Activated CD8-positive, alpha-beta memory T cell treated with anti-CD3 and anti-CD28 coated beads, Interleukin-2, amount 50 U/mL, for 48 hours (primary cell): ENCODE data around the gene CPVL.

Source experiments
- DNase-seq: peaks from one replicate; pipeline ENCODE4 v3.0.0-alpha.2; 2020

The CPVL gene

DNA sequence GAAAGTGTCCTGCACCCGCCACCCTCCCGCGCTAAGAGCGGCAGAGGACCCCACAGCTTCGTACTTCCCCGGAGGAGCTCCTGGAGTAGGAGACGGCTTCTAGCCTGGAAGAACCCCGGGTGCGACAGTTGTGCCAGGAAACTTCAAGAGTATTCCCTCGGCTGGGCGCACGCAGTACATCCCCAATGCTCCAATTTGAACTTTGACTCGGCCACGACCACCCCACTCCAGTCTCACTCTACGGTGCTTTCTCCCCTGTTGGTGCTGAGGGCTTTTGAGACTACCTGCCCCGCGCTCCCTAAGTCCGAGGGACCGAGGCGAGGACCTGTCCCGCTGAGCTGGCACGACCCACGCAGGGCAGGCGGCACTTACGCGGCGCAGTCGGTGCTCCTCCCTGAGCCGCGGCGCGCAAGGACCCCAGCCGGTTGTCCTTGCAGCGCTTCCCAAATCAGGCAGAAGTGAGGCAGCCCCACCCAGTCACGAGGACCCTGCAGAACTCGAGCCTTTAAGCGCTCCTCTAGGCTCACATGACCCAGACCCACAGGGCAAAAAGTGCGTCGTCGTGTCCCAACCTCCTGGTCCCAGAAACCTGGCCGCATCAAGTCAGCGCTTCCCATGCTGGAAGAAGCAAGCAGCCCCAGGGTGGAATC lies at the start of gene CPVL:
Gene CPVL, minus strand, starts transcription at position 481 of the 650 bp plus-strand sequence. CDS start 25,476 bp downstream, outside the sequence.
- DNase-seq = no peak

DNA sequence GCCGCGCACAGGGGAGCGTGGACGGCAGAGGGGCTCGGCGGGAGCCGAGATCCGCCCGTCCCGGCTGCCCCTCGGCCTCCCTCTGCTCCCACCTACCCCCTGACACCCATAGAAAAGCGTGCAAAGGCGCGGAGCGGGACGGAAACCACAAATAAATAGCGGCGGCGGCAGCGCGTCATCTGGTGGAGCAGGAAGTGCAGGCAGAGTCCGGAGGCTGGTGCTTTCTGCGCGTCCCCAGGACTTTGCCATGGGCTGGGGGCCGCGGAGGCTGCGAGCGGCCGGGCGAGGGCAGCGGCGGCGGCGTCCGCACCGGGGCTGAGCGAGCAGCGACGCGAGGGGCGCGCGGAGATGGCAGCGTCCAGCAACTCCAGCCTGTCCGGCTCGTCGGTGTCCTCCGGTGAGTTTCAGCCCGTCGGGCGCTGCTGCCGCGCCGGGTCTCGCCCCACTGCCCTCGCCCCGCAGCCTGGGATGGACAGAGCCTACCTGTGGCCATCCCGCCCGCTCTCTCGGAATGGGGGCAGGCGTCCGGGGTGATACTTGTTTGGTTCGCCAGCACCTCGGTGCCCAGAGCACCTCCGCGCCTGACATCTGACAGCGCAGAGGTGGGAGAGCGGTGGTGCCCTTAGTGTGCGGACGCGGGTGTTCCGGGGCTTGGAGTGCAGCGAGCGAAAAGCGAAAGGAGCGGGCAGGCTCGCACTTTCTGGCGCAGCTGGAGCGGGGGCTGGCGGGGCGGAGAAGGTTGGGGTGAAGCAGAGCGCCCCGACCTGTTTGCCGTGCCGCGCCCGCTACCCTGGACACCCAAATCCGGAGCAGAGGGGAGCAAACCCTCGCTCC lies 48.5 kb upstream of the CPVL start, which contains the start of gene CHN2:
Gene CHN2, plus strand, starts transcription at position 182 of the 834 bp plus-strand sequence.
- DNase-seq = peak; percentile 73

DNA sequence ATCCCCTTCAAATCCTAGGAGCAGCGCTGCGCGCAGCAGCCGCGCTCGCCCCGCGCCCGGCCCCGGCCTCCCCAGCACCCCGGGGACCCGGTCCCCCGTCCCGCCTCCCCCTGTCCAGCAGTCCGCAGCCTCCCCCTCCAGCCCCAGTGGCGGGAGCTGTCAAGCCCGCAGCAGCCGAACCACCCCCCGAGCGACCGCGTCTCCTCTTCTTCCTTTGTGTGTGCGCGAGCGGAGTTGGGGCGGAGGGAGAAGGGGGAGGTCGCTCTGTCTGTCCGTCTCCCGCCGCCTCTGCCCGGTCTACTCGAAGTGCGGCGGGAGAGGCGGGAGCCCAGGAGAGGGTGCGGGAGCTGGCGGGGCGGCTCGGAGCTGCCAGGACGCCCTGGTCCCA lies 47.9 kb upstream of the CPVL start:
- no peak for DNase-seq

DNA sequence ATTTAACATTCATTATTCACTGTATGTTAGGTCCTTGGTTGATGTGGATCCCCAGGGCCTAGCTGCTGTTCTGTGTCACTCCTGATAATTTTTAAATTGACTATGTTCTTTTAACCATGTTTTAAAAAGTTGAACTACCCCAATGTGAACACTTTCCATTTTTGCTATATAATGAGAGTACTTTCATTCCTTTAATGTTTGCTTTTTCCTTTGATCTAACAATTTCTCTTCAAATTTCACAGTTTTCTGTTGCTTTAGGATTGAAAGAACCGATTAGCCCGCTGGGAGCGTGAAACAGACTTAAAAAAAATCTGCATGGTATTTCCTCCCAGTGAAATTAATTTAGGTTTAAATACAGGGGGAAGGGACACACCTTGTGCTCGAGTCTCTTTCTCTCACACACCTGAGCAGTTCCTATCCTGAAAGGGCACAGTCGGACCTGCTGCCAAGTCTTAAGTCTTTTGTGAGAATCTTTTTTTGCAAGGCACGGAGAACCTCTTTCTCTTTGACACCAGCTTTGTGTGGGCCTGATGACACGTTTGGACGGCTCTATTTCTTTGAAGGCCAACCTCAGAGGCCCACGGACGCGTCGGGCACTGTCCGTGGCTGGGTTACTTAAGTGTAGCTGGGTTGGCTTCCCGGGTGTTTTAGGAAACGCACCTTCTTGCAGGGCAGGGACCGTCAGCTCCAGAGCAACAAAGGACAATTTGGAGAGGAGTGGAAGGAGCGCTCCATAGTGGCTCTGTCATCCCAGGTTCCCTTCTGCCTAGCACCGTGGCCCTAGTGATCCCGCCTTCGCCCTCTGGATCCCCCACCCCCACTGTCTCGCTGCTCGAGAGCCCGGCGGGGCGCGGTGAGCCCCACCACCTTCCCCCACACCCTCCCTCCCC lies 47.2 kb upstream of the CPVL start:
- no peak for DNase-seq

DNA sequence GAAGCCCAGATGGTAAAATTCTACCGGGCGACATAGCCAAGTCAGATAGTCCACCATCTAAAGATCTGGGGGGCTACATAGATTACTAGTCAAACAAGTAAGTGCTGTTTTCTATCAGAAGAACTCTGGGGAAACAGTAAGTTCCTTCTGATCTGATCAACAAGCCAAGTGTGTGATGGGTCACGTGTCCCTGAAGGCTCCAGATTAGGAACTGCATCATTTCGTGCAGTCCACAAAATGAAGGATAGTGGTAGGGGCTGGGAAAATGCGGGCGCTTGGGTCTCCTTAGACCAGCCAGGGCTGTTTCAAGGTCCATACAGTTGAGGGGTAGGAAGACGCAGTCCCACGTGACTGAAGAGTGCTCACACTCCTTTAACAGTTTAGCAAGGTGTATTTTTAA lies 46.5 kb upstream of the CPVL start:
- DNase-seq = no peak

DNA sequence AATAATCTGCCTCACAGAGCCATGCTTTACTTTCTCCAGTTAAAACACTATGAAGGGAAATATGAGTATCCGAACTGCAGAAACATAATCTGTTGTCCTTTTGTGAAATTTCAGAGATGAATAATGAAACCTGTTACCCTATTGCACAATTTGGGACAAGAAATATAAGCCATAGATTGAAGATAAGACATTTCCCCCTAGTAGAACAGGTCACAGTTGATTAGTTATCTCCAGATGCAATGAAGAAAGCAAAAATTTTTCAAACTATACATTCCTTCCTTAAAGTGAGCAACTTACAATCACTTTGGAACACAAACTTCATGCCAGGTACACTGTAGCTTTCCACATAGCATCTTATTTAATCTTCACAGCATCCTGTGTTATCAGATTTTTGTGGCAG lies 46.0 kb upstream of the CPVL start:
- no peak for DNase-seq

DNA sequence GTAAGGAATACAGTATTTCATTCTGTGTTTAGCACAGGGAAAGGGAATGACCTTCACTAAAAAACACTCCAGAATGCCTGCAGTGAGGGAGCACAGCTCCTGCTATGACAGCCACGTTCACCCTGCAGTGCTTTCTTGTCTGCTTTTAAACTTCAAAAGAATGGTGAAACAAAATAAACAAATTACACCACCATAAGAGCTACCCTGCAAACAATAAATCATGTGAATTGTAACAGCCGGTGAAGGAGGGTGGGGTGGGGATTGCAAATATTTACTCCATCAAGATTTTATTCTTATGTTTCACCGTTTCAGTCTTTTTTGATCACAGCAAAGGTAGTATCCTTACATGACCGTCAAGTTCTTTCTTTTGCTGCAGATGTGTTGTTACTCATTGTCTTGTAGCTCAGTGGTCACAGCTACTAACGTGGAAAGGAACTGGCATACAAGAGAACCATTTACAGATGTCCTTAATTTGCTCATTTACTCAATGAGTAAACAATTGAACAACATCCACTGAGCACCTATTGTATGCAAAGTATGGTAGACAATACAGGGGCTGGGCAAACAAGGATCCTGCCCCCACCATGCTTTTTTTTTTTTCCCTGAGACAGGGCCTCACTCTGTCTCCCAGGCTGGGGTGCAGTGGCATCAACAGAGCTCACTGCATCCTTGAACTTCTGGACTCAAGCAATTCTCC lies 44.2 kb upstream of the CPVL start:
- no peak for DNase-seq

DNA sequence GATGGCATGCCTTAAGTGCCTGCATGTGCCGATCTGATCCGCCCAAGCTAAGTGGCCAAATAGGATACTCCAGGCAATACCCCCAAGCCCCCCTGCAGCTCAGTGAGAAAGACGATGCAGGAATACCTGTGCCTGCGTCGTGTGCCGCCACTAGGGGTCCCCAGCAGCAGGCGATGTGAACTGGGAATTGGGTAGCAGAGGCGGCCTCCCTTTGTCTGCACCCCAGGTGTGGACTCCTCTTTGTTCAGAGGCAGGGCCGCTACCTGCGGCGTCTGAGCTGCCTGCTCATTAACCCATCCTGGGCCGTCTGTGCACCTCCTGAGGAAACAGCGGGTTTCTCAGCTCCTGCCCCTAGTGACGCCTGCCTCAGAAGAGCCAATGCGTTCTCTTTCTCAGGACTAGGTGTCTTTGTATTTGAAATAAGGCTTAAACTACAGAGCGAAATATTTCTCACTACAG lies 43.4 kb upstream of the CPVL start:
- peak; percentile 76 for DNase-seq

DNA sequence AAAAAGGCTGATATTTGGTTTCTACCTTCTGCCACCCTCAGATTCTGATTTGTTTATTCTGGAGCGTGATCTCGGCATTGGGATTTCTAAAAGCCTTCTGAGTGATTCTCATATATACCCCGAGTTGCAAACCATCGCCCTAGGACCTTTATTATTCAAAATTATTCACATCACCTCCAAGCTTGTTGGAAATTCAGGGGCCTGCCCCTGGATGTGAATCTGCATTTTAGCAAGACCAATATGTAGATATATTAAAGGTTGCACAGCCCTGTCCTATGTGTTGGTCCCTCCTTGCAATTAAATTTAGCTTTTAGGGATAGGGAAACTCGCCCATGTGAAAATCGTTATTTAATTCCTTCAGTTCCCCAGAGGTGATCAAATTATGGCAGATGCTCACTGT lies 39.3 kb upstream of the CPVL start:
- no peak for DNase-seq

DNA sequence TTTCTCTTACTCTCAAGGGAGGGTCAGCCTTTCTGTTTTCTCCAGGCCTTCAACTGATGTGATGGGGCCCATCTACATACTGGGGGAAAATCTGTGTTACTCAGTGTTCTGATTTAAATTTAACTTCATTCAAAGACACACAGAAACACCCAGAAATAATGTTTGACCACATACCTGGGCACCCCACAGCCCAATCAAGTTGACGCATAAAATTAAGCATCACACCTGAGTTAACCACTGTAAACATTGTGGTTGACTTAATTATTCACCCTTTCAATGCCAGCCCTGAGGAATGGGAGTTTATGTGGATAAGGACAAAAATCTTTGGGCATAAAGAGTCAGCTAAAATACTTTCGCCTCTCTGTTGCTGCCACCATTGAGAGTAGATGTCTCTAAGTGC lies 38.3 kb upstream of the CPVL start:
- no peak for DNase-seq

DNA sequence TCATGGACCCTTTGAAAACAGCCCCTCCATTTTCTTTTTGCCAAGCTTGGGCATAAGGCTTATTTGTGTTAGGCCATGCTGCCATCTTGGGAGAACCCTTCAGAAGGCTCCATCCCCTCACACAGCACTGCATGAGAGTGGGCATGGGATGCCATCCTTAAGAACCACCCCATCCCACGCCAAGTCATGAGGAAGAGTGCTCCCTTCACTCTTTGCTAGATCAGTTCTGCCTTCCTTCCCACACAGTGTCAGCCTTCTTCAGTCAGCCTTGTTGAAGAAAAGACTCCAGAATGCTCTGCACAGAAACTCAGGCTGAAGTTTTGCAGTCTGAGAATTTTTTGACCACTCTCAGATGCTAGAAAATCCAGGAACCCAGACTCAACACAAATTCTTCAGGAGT lies 32.8 kb upstream of the CPVL start:
- DNase-seq = no peak

DNA sequence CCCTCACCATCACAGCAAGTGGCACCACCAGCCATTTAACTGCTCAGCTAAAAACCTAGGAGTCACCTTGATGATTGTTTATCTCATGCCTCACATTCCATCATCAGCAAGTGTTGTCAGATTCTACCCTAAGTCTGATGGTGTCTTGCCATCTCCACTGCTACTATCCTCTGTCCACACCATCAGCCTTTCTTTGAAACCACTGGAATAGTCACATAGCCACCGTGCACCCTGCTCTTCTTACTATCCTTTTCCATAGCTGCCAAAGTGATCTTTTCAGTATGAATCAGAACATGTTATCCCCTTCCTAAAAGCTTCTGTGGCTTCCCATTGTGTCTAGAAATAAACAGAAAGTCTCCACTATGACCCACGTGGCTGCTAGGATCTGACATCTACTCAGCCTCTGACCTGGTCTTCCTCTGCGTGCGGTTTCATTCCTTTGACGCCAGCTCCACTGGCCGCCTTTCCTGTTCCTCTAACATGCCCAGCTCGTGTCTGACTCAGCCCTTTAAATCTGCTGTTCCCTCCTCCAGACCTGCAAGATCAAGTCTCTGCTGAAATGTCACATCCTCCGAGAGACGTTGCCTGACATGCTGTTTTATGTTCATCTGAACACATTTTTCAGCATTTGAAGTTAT lies 31.7 kb upstream of the CPVL start:
- DNase-seq = no peak

DNA sequence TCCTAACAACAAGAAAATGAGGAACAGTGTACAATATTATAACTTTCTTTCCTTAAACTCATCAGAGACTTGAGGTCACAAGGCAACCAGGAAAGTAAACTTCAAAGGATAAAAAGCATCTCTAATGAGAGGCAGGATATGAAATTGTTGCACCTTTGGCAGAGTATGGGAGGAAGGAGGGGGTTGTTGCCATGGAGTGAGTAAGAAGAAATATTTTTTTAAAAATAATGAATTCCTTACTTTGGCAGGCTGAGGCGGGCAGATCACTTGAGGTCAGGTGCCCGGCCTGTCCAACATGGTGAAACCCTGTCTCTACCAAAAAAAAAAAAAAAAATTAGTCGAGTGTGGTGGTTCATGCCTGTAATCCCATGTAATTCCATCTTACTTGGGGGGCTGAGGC lies 27.1 kb upstream of the CPVL start:
- no peak for DNase-seq

DNA sequence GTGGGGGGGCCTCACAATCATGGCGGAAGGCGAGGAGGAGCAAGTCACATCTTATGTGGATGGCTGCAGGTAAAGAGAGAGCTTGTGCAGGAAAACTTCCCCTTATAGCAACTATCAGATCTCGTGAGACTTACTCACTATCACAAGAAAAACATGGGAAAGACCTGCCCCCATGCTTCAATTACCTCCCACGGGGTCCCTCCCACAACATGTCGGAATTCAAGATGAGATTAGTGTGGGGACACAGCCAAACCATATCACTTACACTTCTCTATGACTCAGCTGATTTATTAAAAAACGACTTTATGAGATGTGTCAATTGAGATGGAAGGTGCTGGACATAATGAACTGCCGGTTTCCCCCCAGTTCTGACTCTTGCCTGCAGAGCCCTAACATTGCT lies 24.4 kb upstream of the CPVL start:
- no peak for DNase-seq

DNA sequence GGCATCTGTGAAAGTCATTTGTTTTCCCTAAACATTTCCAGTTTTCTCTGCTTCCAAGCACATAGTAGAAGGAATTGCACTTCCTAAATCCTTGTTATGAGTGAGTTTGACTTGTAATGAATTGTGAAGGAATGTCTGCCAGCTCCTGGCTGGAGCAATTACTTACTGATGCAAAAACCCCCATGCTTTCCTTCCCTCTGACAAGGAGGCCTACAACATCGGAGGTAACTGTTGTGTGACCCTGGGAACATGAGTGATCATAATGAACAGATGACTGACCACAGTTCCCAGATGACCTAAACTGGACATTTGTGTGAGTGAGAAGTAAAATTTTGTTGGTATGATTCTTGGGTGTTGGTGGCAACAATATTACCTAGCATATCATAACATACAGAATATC lies 21.4 kb upstream of the CPVL start:
- no peak for DNase-seq

DNA sequence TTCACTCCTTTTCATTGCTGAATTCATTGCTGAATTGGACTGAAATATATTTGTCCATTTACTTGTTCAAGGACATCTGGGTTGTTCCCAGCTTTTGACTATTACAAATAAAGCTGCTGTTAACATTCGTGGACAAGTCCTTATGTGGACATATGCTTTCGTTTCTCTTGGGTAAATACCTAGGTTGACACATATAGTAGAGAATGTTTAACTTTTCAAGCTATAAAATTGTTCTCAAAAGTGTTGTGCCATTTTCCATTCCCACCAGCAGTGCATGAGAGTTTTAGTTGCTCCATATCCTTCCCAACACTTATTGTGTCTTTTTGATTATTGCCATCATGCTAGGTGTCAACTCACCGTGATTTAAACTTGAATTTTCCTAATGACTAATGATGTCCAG lies 17.5 kb upstream of the CPVL start:
- DNase-seq = no peak

DNA sequence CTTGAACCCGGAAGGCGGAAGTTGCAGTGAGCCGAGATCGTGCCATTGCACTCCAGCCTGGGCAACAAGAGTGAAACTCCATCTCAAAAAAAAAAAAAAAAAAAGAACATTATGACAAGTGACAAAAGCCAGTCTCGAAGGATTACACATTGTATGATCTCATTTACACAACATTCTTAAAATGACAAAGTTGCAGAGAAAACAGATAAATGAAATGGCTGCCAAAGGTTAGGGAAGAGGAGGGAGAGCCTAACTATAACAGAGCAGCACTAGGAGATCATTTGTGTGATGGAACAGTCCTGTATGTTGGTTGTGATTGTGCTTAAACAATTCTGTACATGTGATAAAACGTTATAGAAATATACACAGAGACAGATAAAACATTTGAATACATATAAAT lies 16.2 kb upstream of the CPVL start:
- no peak for DNase-seq

DNA sequence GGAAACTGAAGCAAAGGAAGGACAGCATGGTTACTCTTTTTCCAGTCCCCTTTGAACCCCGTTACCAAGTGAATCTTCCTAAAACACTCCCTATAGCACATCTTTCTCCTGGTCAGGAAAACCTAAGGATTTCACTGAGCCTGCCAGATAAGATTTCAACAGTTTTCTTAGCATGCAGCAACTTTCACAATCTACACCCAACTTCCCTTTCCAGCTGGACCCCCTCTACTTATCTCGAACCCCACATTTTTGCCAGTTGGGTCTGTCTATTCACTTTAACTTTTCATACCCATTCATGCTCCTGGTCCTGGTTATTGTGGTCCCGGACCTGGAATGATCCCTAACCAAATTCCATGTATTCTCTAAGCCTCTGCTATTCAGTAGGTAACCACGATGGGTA lies 14.9 kb upstream of the CPVL start:
- DNase-seq = no peak

DNA sequence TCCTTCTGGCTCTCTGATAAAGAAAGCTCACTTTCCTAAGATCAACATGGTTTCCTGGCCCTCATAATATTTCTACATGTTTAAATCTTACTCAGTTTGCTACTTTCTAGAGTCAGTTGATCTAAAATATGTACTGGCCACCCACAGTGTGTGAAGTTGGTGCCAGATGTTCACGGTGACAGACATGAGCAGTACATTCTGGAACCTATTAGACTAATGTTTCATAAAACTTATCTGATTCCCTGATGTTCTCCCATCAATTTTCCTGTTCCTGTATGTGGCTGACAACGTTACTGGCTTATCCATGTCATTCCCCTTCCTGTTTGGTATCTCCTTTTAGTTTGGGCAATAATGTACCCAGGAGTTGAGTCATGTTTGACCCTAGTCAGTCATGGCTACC lies 13.7 kb upstream of the CPVL start:
- DNase-seq = no peak

DNA sequence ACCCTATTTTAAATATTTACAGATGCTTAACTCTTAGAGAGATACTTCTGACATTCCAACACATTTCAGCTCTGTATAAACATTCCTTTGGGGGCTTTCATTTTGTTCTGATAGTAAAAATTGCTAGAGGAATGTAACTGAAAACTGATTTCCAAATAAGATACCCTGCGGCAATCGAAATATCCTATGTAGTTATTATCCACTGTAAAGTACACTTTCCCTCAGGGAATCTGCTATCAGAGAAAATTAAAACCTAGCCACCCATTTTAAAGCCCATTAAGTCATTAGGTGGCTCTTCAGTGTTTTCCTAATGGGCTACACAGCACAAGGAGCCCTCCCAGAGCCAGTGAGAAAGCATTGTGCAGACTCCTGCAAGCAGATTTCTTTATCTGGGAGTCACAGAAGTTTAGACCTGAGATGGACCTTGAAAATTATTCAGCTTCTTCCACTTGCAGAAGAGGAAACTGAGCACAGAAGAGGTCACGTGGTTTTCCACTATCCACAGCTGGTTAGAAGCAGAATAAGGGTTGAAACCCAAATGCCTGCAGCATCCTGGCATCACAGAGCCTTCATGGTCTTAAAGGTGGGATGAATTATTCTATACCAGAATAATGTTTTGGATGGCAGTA lies 12.6 kb upstream of the CPVL start:
- DNase-seq = no peak

DNA sequence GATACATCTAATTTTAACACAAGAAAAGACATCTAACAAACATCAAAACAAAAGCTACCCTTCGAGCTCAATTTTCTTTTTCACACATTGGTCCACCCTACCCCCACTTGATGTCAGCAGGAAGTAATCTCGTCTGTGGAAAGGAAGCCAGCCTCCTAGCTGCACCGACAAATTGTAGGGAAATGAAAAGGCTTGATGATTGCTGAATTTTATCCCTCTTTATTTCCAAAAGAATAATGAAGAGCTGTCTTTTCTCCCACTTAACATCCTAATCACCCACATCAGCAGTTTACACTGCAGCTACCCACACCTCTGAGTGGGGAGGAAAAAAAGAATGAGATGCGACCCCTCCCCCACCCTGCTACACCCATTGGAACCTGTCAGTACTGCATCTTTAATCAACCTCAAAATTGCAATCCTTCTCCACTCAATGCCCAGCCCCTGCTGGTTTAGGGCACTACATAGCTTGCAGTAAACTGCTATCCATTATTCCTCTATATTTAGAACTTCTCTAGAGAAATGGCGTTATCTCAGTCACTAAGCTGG lies 10.6 kb upstream of the CPVL start:
- no peak for DNase-seq

DNA sequence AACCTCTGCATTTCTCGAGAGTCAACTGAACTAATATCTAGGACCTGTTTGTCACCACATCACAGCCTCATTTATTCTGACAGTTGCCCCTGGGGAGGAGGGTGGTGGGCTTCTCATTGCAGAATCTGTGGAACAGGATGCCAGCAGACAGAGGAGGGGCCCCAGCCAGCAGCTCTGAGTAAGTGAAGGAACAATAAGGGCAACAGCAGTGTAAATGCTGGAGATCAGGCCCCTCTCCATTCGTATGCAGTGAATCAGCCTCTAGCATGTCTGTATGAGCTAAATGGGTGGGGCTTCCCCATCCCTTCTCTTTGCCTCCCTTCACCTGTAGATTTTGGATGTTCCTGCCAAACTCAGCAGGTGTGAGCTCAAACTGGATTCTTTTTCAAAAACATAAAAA lies 7.7 kb upstream of the CPVL start:
- DNase-seq = no peak
